ENCODE data around the gene CAMSAP2.

CAMSAP2 gene

DNA sequence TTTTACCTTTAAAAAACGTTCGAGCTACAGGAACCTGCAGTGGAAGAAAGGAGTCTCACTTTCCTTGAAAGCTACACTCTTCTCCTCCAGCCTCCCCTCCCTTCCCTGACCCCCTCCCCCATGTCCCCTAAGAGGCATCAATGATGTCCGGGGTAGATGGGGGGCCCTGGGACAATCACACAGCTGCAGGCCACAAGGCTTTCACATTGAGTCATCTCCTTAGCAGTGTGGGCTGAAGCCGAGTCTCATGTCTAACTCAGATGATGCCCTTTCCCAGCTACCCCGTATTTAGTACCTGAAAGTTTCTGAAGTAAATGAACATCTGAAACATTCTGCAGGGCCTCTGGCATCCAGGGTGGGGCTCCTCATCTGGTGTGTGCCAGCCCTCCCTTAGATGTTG, 127.8 kb downstream of the CAMSAP2 start:
- DNase-seq (ENCODE audit: low read depth) = peak; percentile 28
- no peak overlapping the region for H3K4me3 ChIP-seq (ENCODE audit: control insufficient read depth, low read depth, low read length)
- TF ChIP-seq, protein P1, sequence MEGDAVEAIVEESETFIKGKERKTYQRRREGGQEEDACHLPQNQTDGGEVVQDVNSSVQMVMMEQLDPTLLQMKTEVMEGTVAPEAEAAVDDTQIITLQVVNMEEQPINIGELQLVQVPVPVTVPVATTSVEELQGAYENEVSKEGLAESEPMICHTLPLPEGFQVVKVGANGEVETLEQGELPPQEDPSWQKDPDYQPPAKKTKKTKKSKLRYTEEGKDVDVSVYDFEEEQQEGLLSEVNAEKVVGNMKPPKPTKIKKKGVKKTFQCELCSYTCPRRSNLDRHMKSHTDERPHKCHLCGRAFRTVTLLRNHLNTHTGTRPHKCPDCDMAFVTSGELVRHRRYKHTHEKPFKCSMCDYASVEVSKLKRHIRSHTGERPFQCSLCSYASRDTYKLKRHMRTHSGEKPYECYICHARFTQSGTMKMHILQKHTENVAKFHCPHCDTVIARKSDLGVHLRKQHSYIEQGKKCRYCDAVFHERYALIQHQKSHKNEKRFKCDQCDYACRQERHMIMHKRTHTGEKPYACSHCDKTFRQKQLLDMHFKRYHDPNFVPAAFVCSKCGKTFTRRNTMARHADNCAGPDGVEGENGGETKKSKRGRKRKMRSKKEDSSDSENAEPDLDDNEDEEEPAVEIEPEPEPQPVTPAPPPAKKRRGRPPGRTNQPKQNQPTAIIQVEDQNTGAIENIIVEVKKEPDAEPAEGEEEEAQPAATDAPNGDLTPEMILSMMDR (conservative IDR thresholded peaks at IDR 0.05; ENCODE audit: control insufficient read depth, insufficient read depth, low read depth, low read length) = no peak

DNA sequence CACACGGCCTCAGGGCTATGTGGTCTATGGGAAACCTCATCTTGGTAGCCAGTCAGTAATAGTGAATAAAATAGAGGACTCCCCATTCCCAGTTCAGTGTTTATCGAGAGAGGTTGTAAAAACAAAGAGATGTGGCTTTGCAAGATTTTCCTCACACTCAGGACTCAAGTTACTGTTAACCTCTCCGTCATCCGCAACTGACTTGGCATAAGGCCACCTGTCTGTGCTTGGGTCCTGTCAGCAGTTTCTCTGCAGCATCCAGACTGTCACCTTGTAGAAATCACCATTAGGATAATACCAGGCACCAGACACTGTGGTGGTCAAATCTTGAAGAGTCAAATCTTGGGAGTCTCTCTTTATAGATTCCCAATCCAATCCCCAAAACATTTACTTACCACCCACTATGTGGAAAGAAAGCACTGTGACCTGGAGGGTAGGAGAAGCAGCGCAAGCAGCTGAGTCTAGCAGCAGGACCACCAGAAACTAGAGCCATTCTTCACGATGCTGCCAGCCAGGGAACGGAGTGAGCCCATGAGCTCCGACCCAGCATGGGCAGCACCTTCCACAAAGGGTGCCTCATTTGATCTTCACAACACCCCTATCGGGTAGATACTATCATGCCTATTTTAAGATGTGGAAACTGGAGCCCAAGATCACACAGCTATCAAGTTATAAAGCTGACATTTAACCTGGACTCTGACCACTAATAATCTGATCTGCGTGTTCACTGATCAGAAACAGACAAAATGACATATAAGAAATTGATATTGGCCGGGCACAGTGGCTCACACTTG, 128.5 kb downstream of the CAMSAP2 start:
- peak; percentile 21 for DNase-seq (ENCODE audit: low read depth)
- TF ChIP-seq, protein P1 (conservative IDR thresholded peaks at IDR 0.05; ENCODE audit: control insufficient read depth, insufficient read depth, low read depth, low read length) = no peak
- H3K4me3 ChIP-seq (ENCODE audit: control insufficient read depth, low read depth, low read length) = no peak overlapping the region

- no peak overlapping the region for H3K4me3 ChIP-seq (ENCODE audit: control insufficient read depth, low read depth, low read length)
- TF ChIP-seq, protein P1 (conservative IDR thresholded peaks at IDR 0.05; ENCODE audit: control insufficient read depth, insufficient read depth, low read depth, low read length) = no peak
- DNase-seq (ENCODE audit: low read depth) = no peak
Observed at GRCh38 chr1:200869376-200869752, 130.7 kb downstream of the CAMSAP2 start.

DNA sequence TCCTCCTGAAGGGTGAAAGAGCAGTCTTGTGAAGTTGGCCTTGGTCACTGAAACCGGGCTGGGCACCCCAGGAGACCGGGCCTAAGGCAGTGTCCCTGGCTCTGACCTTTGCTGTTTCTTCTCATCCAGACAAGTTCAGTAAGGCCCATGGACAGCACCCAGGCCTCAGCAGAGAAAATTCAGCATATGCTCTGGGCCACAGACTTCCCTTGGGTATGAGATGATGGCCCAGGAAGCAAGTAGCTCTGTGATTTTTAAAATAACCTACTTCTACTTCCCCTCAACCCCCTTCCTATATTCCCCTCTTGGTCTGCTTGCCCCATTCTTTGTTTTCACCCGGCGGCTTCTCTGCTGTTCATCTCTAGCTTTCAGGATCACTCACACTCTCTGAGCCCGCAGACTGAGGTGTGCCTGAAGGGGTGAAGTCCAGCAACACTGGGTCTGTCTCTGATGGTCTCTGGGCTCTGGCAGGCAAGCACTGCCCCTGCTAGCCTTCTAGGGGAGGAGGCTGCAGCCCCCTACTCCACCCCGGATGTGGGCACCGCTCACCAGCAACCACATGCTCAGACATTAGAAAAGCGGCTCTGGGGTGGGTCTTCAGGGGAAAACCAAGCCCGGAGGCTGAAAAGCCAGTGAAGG, 131.2 kb downstream of the CAMSAP2 start:
- no peak overlapping the region for H3K4me3 ChIP-seq (ENCODE audit: control insufficient read depth, low read depth, low read length)
- no peak for DNase-seq (ENCODE audit: low read depth)
- TF ChIP-seq, protein P1 (conservative IDR thresholded peaks at IDR 0.05; ENCODE audit: control insufficient read depth, insufficient read depth, low read depth, low read length) = no peak

- no peak for DNase-seq (ENCODE audit: low read depth)
- TF ChIP-seq, protein P1 (conservative IDR thresholded peaks at IDR 0.05; ENCODE audit: control insufficient read depth, insufficient read depth, low read depth, low read length) = no peak
- H3K4me3 ChIP-seq (ENCODE audit: control insufficient read depth, low read depth, low read length) = no peak within 1 kb of the TSS
Observed at GRCh38 chr1:200872446-200873115, 133.9 kb downstream of the CAMSAP2 start, which contains the start of gene GPR25. TSS of gene GPR25 (plus strand) at chr1:200872981. CDS start at chr1:200873038, 57 bp downstream.

GRCh38 chr1:200873116-200873670, 134.5 kb downstream of the CAMSAP2 start:
- H3K4me3 ChIP-seq (ENCODE audit: control insufficient read depth, low read depth, low read length) = no peak overlapping the region
- TF ChIP-seq, protein P1 (conservative IDR thresholded peaks at IDR 0.05; ENCODE audit: control insufficient read depth, insufficient read depth, low read depth, low read length) = no peak
- no peak for DNase-seq (ENCODE audit: low read depth)
